ENCODE measurements around the gene ERP27. TPM values are rescaled to one million over a fixed set of nuclear protein-coding genes. Genes with fewer than 3 reads are reported as not detected.

ERP27 gene
- total RNA-seq, 2 experiments from 2014 or later: 7.9 to 8.7 TPM

DNA sequence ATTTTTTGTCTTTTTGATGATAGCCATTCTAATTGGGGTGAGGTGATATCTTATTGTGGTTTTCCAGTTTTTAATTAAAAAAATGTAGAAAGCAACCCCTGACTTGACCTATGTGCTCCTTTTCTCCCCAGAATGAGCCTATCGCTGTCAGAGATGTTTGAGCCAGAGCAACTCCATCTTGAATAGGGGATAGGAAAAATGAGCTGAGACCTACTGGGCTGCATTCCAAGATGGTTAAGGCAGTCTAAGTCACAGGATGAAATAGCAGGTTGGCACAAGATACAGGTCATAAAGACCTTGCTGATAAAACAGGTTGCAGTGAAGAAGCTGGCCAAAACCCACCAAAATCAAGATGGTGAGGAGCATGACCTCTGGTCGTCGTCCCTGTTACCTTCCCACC is 13.8 kb downstream of the ERP27 start:
- no peak overlapping the region for H3K4me3 Mint-ChIP-seq
- CTCF ChIA-PET: no interaction called here
- no peaks in the 10 kb centered on the region for H3K27me3 Mint-ChIP-seq (ENCODE audit: low read depth)
- ATAC-seq (no peak), DNase-seq (no peak)
- no peaks in the 10 kb centered on the region for H3K9me3 Mint-ChIP-seq (ENCODE audit: insufficient read depth)
- peaks cover 46% of the 10 kb centered on the region for H3K36me3 Mint-ChIP-seq (ENCODE audit: low read depth)
- no peak overlapping the region for H3K27ac Mint-ChIP-seq
- H3K4me1 Mint-ChIP-seq (ENCODE audit: low read depth): peaks cover 19% of the 10 kb centered on the region
- POLR2A ChIA-PET: no interaction called here

DNA sequence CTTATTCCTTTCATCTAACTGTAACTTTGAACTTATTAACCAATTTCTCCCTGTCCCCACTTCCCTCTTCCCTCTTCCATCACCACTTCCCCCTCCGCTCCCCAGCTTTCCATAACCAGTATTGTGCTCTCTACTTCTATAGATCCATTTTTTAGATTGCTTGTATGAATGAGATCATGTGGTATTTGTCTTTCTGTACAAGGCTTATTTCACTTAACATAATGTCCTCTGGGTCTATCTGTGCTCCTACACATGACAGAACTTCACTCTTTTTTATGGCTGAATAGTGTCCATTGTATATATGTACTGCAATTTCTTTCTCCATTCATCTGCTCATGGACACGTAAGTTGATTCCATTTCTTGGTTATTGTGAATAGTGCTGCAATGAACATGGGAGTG is 14.4 kb downstream of the ERP27 start:
- no peak overlapping the region for H3K4me3 Mint-ChIP-seq
- DNase-seq (no peak), ATAC-seq (no peak)
- no peaks in the 10 kb centered on the region for H3K9me3 Mint-ChIP-seq (ENCODE audit: insufficient read depth)
- H3K36me3 Mint-ChIP-seq (ENCODE audit: low read depth): peaks cover 50% of the 10 kb centered on the region
- H3K4me1 Mint-ChIP-seq (ENCODE audit: low read depth): peaks cover 24% of the 10 kb centered on the region
- H3K27me3 Mint-ChIP-seq (ENCODE audit: low read depth): no peaks in the 10 kb centered on the region
- CTCF ChIA-PET: no interaction called here
- POLR2A ChIA-PET: no interaction called here
- H3K27ac Mint-ChIP-seq: no peak overlapping the region

DNA sequence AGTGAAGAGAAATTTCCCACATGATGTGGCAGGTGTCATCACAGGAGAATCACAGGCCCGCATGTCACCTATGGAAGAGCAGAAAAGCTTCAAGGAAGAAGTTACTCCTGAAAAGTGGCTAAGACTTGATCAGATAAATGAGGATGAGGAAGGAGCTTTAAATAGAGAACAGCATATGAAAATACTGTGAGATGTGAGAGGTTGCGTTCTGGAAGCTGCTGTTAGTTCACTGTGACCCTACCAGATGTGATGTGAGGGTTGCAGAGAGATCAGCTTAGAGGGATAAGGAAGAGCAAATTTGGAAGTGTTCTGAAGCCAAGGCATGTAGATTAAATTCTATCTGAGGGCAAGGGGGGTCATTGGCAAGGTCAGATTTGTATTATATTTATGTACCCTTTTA is 17.1 kb downstream of the ERP27 start:
- Mint-ChIP-seq H3K4me3 (no peak overlapping the region), H3K4me1 (ENCODE audit: low read depth) (peaks cover 24% of the 10 kb centered on the region), H3K27me3 (ENCODE audit: low read depth) (no peaks in the 10 kb centered on the region), H3K36me3 (ENCODE audit: low read depth) (peaks cover 60% of the 10 kb centered on the region), H3K9me3 (ENCODE audit: insufficient read depth) (no peaks in the 10 kb centered on the region), H3K27ac (peak overlapping the region; percentile 62)
- ATAC-seq: peak; percentile 24
- no peak for DNase-seq
- ChIA-PET CTCF (interaction anchor here (0.9 to 3.2 kb wide), 3 partner anchors 16 to 119 kb away, joined by 3 to 14 read pairs (median 4); partner anchors contain the start of gene ERP27), POLR2A (interaction anchor here (1.0 kb wide), 1 partner anchor 72 kb away, joined by 3 read pairs; no protein-coding TSS in a partner anchor)

- Mint-ChIP-seq H3K27me3 (ENCODE audit: low read depth) (no peaks in the 10 kb centered on the region), H3K4me3 (no peak overlapping the region), H3K4me1 (ENCODE audit: low read depth) (peaks cover 24% of the 10 kb centered on the region), H3K27ac (peak overlapping the region; percentile 62), H3K36me3 (ENCODE audit: low read depth) (peaks cover 66% of the 10 kb centered on the region), H3K9me3 (ENCODE audit: insufficient read depth) (no peaks in the 10 kb centered on the region)
- no peak for DNase-seq
- peak; percentile 90 for ATAC-seq
- ChIA-PET CTCF (interaction anchor here (0.9 to 3.2 kb wide), 3 partner anchors 16 to 118 kb away, joined by 3 to 14 read pairs (median 4); partner anchors contain the start of gene ERP27), POLR2A (interaction anchor here (1.0 kb wide), 1 partner anchor 72 kb away, joined by 3 read pairs; no protein-coding TSS in a partner anchor)
These were observed 17.7 kb downstream of the ERP27 start for GRCh38 chr12:14920475-14921126.

GRCh38 chr12:14919455-14919854 is 18.9 kb downstream of the ERP27 start:
- Mint-ChIP-seq H3K4me3 (no peak overlapping the region), H3K27ac (no peak overlapping the region), H3K36me3 (ENCODE audit: low read depth) (peaks cover 77% of the 10 kb centered on the region), H3K27me3 (ENCODE audit: low read depth) (no peaks in the 10 kb centered on the region), H3K4me1 (ENCODE audit: low read depth) (peaks cover 24% of the 10 kb centered on the region), H3K9me3 (ENCODE audit: insufficient read depth) (no peaks in the 10 kb centered on the region)
- DNase-seq (no peak), ATAC-seq (no peak)
- ChIA-PET POLR2A (interaction anchor here (0.6 kb wide), 1 partner anchor 17 kb away, joined by 3 read pairs; no protein-coding TSS in a partner anchor), CTCF (interaction anchor here (3.2 kb wide), 1 partner anchor 17 kb away, joined by 14 read pairs; the partner anchor contains the start of gene ERP27)

- no peak for DNase-seq
These were observed 22.6 kb downstream of the ERP27 start for GRCh38 chr12:14915736-14916135.

GRCh38 chr12:14913381-14913781 is 25.0 kb downstream of the ERP27 start:
- Mint-ChIP-seq H3K27me3 (ENCODE audit: low read depth) (no peaks in the 10 kb centered on the region), H3K9me3 (ENCODE audit: insufficient read depth) (no peaks in the 10 kb centered on the region), H3K27ac (no peak overlapping the region), H3K4me1 (ENCODE audit: low read depth) (peaks cover 11% of the 10 kb centered on the region), H3K4me3 (no peak overlapping the region), H3K36me3 (ENCODE audit: low read depth) (peaks cover 77% of the 10 kb centered on the region)
- ATAC-seq (no peak), DNase-seq (no peak)
- ChIA-PET POLR2A (interaction anchor here (0.6 to 0.8 kb wide), 2 partner anchors 142 to 747 kb away, joined by 3 to 4 read pairs; a partner anchor contains a TSS), CTCF (interaction anchor here (1.1 kb wide), 1 partner anchor 68 kb away, joined by 3 read pairs; no protein-coding TSS in a partner anchor)

More at GRCh38 chr12:14915736-14916135, 22.6 kb downstream of the ERP27 start:
- CTCF ChIA-PET: interaction anchor here (1.2 kb wide), 1 partner anchor 22 kb away, joined by 3 read pairs; no protein-coding TSS in a partner anchor
- Mint-ChIP-seq H3K27ac (no peak overlapping the region), H3K4me1 (ENCODE audit: low read depth) (peaks cover 16% of the 10 kb centered on the region), H3K4me3 (no peak overlapping the region), H3K9me3 (ENCODE audit: insufficient read depth) (no peaks in the 10 kb centered on the region), H3K36me3 (ENCODE audit: low read depth) (peaks cover 86% of the 10 kb centered on the region), H3K27me3 (ENCODE audit: low read depth) (no peaks in the 10 kb centered on the region)
- ATAC-seq: no peak
- POLR2A ChIA-PET: no interaction called here

DNA sequence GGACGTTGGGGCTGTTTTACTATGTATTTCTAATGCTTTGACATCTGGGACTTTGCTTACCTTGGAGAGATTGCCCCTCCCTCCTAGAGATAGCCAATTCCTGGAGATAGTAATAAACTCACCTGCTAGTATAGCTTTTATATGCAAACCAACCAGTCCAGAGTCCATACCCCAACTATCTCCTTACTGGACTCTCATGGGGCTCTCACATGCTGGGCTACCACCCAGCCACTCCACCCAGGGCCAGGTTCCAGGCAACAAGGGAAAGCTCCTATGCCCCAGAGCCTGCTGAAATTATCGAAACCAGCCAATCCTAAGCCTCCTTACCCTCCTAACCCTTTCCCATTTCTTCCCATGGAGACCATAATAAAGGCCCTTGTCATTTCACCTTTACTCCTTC is 27.2 kb downstream of the ERP27 start:
- H3K27ac Mint-ChIP-seq: no peak overlapping the region
- ATAC-seq (no peak), DNase-seq (no peak)
- peaks cover 17% of the 10 kb centered on the region for H3K4me1 Mint-ChIP-seq (ENCODE audit: low read depth)
- POLR2A ChIA-PET: interaction anchor here (1.5 kb wide), 1 partner anchor 23 kb away, joined by 3 read pairs; no protein-coding TSS in a partner anchor
- H3K27me3 Mint-ChIP-seq (ENCODE audit: low read depth): no peaks in the 10 kb centered on the region
- H3K9me3 Mint-ChIP-seq (ENCODE audit: insufficient read depth): no peaks in the 10 kb centered on the region
- CTCF ChIA-PET: no interaction called here
- peaks cover 72% of the 10 kb centered on the region for H3K36me3 Mint-ChIP-seq (ENCODE audit: low read depth)
- H3K4me3 Mint-ChIP-seq: no peak overlapping the region

- Mint-ChIP-seq H3K27me3 (ENCODE audit: low read depth) (no peaks in the 10 kb centered on the region), H3K4me1 (ENCODE audit: low read depth) (peaks cover 17% of the 10 kb centered on the region), H3K27ac (no peak overlapping the region), H3K36me3 (ENCODE audit: low read depth) (peaks cover 65% of the 10 kb centered on the region), H3K9me3 (ENCODE audit: insufficient read depth) (no peaks in the 10 kb centered on the region), H3K4me3 (no peak overlapping the region)
- ChIA-PET POLR2A (interaction anchor here (1.5 kb wide), 1 partner anchor 22 kb away, joined by 3 read pairs; no protein-coding TSS in a partner anchor), CTCF (no interaction called here)
- DNase-seq: no peak
- no peak for ATAC-seq
These were observed 28.0 kb downstream of the ERP27 start for GRCh38 chr12:14910090-14910915.

GRCh38 chr12:14907953-14908352 is 30.4 kb downstream of the ERP27 start:
- Mint-ChIP-seq H3K4me3 (no peak overlapping the region), H3K4me1 (ENCODE audit: low read depth) (peaks cover 17% of the 10 kb centered on the region), H3K27ac (no peak overlapping the region), H3K36me3 (ENCODE audit: low read depth) (peaks cover 44% of the 10 kb centered on the region), H3K27me3 (ENCODE audit: low read depth) (no peaks in the 10 kb centered on the region), H3K9me3 (ENCODE audit: insufficient read depth) (no peaks in the 10 kb centered on the region)
- ChIA-PET POLR2A (no interaction called here), CTCF (no interaction called here)
- DNase-seq (no peak), ATAC-seq (no peak)

GRCh38 chr12:14906114-14906513 is 32.2 kb downstream of the ERP27 start:
- Mint-ChIP-seq H3K4me3 (no peak overlapping the region), H3K27ac (no peak overlapping the region)
- POLR2A ChIA-PET: no interaction called here

More at GRCh38 chr12:14906114-14906513, 32.2 kb downstream of the ERP27 start:
- Mint-ChIP-seq H3K36me3 (ENCODE audit: low read depth) (peaks cover 35% of the 10 kb centered on the region), H3K9me3 (ENCODE audit: insufficient read depth) (no peaks in the 10 kb centered on the region), H3K27me3 (ENCODE audit: low read depth) (no peaks in the 10 kb centered on the region), H3K4me1 (ENCODE audit: low read depth) (peaks cover 20% of the 10 kb centered on the region)
- DNase-seq: no peak
- CTCF ChIA-PET: no interaction called here
- no peak for ATAC-seq
